Suprapubic skin (tissue), 4 donors: Measurements from ENCODE around the gene HDAC3. TPM values are rescaled to one million over a fixed set of nuclear protein-coding genes. Genes with fewer than 3 reads are reported as not detected.
"Not testable (repeated sequence)": the region's sequence is repeated elsewhere in the genome, so short reads cannot be mapped to it uniquely, and the experiment has no call there.

Experiments
- DNase-seq, 2 donors: peaks; one replicate each; pipeline ENCODE4 v3.0.0-alpha.2; 2019; ENCODE audit warnings: low spot score in 2 of 2
- H3K27ac ChIP-seq: fragments of 200-600 bp; sonication (generic); one replicate; pipeline ENCODE4 v1.5.1; 2019
- H3K27me3 ChIP-seq: fragments of 200-600 bp; sonication (generic); one replicate; pipeline ENCODE4 v1.5.1; 2019
- H3K36me3 ChIP-seq: fragments of 200-600 bp; sonication (generic); one replicate; pipeline ENCODE4 v1.5.1; 2019
- H3K4me1 ChIP-seq: fragments of 200-600 bp; sonication (generic); one replicate; pipeline ENCODE4 v1.5.1; 2019
- H3K4me3 ChIP-seq: fragments of 200-600 bp; sonication (generic); one replicate; pipeline ENCODE4 v1.5.1; 2019; ENCODE audit warnings: mild to moderate bottlenecking
- H3K9me3 ChIP-seq: fragments of 200-600 bp; sonication (generic); one replicate; pipeline ENCODE4 v1.5.1; 2019
- EP300 ChIP-seq: sonication (generic); formaldehyde crosslinking; IDR thresholded peaks from one replicate; pipeline ENCODE4 v1.6.1; 2017; ENCODE audit warnings: antibody characterized with exemption
- POLR2A ChIP-seq, 2 donors: fragments of 450-650 bp; IDR thresholded peaks; one replicate each; pipeline ENCODE4 v1.6.1; 2017; ENCODE audit warnings: antibody characterized with exemption in 2 of 2, mild to moderate bottlenecking in 2 of 2, moderate library complexity in 2 of 2
- POLR2AphosphoS5 ChIP-seq, 3 donors: sonication (generic); formaldehyde crosslinking; IDR thresholded peaks; one replicate each; pipeline ENCODE4 v1.6.1; 2017; ENCODE audit warnings: antibody characterized with exemption in 3 of 3
- WGBS: methylation state at CpG from one replicate; pipeline ENCODE4 v1.1.5; 2018; 5-methylcytosine and 5-hydroxymethylcytosine counted together
- total RNA-seq, 4 donors: library from RNA; depleted of rRNA; stranded (reverse); fragments of >200 nt; gene quantifications; one replicate each; pipeline ENCODE4 v1.1.0, GENCODE V29; 2016
- TF ChIP-seq, protein P1 (sequence below), 2 donors: fragments of 200-600 bp in 1 of 2; fragments of 450-650 bp in 1 of 2; sonication (generic) in 1 of 2; IDR thresholded peaks; one replicate each; pipeline ENCODE4 v1.5.1; 2016 to 2019; ENCODE audit warnings: antibody characterized with exemption in 2 of 2, mild to moderate bottlenecking in 1 of 2, moderate library complexity in 1 of 2

The HDAC3 gene
- total RNA-seq, 4 donors from 2014 or later, result 50.0 to 79.2 (median 59.4) TPM

- DNase-seq, result no peak
- TF ChIP-seq POLR2A (IDR thresholded peaks at IDR 0.05) (no peak), EP300 (no peak), POLR2AphosphoS5 (IDR thresholded peaks at IDR 0.05) (no peak)
- TF ChIP-seq, protein P1, sequence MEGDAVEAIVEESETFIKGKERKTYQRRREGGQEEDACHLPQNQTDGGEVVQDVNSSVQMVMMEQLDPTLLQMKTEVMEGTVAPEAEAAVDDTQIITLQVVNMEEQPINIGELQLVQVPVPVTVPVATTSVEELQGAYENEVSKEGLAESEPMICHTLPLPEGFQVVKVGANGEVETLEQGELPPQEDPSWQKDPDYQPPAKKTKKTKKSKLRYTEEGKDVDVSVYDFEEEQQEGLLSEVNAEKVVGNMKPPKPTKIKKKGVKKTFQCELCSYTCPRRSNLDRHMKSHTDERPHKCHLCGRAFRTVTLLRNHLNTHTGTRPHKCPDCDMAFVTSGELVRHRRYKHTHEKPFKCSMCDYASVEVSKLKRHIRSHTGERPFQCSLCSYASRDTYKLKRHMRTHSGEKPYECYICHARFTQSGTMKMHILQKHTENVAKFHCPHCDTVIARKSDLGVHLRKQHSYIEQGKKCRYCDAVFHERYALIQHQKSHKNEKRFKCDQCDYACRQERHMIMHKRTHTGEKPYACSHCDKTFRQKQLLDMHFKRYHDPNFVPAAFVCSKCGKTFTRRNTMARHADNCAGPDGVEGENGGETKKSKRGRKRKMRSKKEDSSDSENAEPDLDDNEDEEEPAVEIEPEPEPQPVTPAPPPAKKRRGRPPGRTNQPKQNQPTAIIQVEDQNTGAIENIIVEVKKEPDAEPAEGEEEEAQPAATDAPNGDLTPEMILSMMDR (IDR thresholded peaks at IDR 0.05), result no peak
- WGBS, result 37% methylated on average over 2 of the region's 2 CpGs
- H3K27me3 ChIP-seq, result no peaks in the 10 kb centered on the region
- peaks cover 35% of the 10 kb centered on the region for H3K4me1 ChIP-seq
- H3K4me3 ChIP-seq, result peak overlapping the region; percentile 89
- peaks cover 14% of the 10 kb centered on the region for H3K36me3 ChIP-seq
- peak overlapping the region; percentile 97 for H3K27ac ChIP-seq
- H3K9me3 ChIP-seq, result no peaks in the 10 kb centered on the region
These were observed 19.5 kb downstream of the HDAC3 start for GRCh38 chr5:141617128-141617527.

- Histone ChIP-seq H3K4me1 (peaks cover 35% of the 10 kb centered on the region), H3K36me3 (peaks cover 5% of the 10 kb centered on the region)
These were observed 20.5 kb downstream of the HDAC3 start for GRCh38 chr5:141615991-141616720.

DNA sequence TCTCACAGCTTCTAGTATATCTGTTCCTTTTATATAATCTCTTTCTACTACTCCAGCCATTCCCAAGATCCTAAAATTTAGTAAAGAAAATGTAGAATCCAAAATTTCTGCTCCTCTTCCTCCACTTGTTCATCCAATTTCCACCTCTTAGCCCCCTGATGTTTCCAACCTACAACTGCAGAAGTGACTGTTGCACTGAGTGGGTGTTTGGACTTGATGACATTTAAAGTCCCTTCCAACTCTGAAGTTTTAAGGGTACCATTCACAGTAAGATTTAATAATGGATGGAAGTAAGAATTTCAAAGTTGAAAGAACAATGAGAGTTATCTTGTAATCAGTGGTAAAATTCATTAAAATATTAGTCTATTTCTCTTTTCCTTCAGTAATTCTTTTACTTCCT, 23.3 kb downstream of the HDAC3 start:
- H3K4me1 ChIP-seq, result peaks cover 33% of the 10 kb centered on the region
- H3K36me3 ChIP-seq, result no peaks in the 10 kb centered on the region
- no peak for TF ChIP-seq POLR2AphosphoS5 (IDR thresholded peaks at IDR 0.05)
- TF ChIP-seq, protein P1 (IDR thresholded peaks at IDR 0.05), result no peak
- TF ChIP-seq POLR2A (IDR thresholded peaks at IDR 0.05), result no peak
- TF ChIP-seq EP300, result no peak

More at GRCh38 chr5:141615991-141616720, 20.5 kb downstream of the HDAC3 start:
- Histone ChIP-seq H3K27ac (peak overlapping the region; percentile 30), H3K27me3 (no peaks in the 10 kb centered on the region), H3K4me3 (peak overlapping the region; percentile 89), H3K9me3 (no peaks in the 10 kb centered on the region)
- no peak for DNase-seq
- TF ChIP-seq EP300 (no peak), POLR2A (IDR thresholded peaks at IDR 0.05) (no peak)
- WGBS, result 69% methylated on average over 9 of the region's 9 CpGs

DNA sequence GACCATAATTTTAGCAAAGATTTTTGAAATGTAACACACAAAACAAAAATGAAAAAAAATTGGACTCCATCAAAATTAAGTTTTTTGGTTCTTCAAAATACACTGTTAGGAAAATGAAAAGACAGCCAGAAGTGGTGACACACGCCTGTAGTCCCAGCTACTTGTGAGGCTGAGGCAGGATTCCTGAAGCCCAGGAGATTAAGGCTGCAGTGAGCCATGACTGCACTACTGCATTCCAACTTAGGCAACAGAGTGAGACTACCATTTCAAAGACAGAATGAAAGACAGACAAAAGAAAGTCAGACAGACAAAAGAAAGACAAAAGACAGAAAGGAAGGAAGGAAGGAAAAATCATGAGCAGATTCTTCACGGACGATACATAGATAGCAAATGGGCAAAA, 25.4 kb downstream of the HDAC3 start:
- DNase-seq, result no peak
- 75% methylated on average over 3 of the region's 3 CpGs for WGBS
- Histone ChIP-seq H3K4me3 (no peak overlapping the region), H3K36me3 (no peaks in the 10 kb centered on the region), H3K4me1 (peaks cover 23% of the 10 kb centered on the region), H3K9me3 (no peaks in the 10 kb centered on the region), H3K27ac (no peak overlapping the region), H3K27me3 (no peaks in the 10 kb centered on the region)
- TF ChIP-seq, protein P1 (IDR thresholded peaks at IDR 0.05), result no peak
- TF ChIP-seq POLR2AphosphoS5 (IDR thresholded peaks at IDR 0.05) (no peak), POLR2A (IDR thresholded peaks at IDR 0.05) (no peak), EP300 (no peak)

More for the DNA sequence above, 23.3 kb downstream of the HDAC3 start:
- no peak for DNase-seq
- Histone ChIP-seq H3K9me3 (no peaks in the 10 kb centered on the region), H3K27ac (no peak overlapping the region), H3K4me3 (no peak overlapping the region), H3K27me3 (no peaks in the 10 kb centered on the region)

DNA sequence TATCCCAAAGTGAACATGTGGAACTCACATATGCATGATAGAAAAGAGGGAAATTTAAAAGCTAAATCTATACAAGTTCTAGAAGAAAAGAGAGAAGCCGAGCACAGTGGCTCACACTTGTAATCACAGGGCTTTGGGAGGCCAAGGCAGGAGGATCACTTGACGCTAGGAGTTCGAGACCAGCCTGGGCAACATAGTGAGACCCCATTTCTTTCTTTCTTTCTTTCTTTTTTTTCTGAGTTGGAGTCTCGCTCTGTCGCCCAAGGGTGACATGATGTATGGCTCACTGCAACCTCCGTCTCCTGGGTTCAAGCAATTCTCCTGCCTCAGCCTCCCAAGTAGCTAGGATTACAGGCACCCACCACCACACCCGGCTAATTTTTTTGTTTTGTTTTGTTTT, 26.7 kb downstream of the HDAC3 start:
- 97% methylated on average over 7 of the region's 7 CpGs for WGBS
- not testable (repeated sequence) for H3K9me3 ChIP-seq, H3K4me3 ChIP-seq, H3K27me3 ChIP-seq, H3K27ac ChIP-seq, DNase-seq, H3K36me3 ChIP-seq
- H3K4me1 ChIP-seq, result peaks cover 28% of the 10 kb centered on the region

DNA sequence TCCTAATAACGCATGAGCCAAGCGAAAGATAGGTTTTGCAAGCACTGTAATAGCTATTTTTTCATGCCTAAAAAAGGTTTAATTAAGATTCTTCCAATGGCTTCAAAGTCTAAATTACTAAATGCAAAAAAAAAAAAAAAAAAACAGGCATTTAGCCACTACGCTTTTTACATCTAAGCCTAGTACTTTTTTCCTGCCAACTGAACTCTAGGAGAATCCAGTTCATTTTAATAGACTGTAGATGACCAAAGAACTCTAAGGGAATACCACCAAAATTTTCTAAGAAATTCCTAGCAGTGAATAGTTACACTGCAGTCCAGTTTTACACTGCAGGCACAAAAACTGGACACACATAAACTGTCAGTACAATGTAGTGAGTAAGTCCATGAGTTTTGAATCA, 27.6 kb downstream of the HDAC3 start:
- Histone ChIP-seq H3K27ac (no peak overlapping the region), H3K36me3 (no peaks in the 10 kb centered on the region), H3K9me3 (no peaks in the 10 kb centered on the region), H3K4me3 (no peak overlapping the region), H3K4me1 (peaks cover 37% of the 10 kb centered on the region), H3K27me3 (no peaks in the 10 kb centered on the region)
- 94% methylated on average over 3 of the region's 3 CpGs for WGBS
- no peak for TF ChIP-seq POLR2A (IDR thresholded peaks at IDR 0.05)
- no peak for TF ChIP-seq POLR2AphosphoS5 (IDR thresholded peaks at IDR 0.05)
- TF ChIP-seq EP300, result no peak
- TF ChIP-seq, protein P1 (IDR thresholded peaks at IDR 0.05), result no peak
- no peak for DNase-seq
